ENCODE data around the gene PDE6H. TPM values are rescaled to one million over a fixed set of nuclear protein-coding genes. Genes with fewer than 3 reads are reported as not detected.

The PDE6H gene
- total RNA-seq = not detected in 2 replicates

DNA sequence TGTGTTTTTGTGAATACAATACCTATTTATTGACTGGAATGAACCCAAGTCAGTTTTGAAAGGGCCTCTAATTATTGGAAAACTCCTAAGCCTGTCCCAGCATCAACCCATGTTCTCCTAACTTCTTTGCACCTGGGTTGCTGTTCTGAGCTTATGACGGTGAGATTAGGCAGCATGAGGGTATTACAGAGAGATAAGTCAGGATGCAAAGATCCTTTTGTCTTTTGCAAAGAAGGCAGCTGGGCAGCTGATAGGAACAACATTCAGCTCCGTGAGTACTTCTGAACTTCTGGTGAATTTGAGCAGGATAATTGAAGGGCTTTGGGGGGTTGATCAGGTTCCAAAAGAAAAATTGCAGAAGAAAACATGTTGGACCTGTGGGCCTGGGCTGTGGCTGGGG lies at the start of gene PDE6H:
Gene PDE6H (plus strand): TSS at position 227 of the 400 bp plus-strand sequence. CDS start 4,971 bp downstream, outside the sequence.

DNA sequence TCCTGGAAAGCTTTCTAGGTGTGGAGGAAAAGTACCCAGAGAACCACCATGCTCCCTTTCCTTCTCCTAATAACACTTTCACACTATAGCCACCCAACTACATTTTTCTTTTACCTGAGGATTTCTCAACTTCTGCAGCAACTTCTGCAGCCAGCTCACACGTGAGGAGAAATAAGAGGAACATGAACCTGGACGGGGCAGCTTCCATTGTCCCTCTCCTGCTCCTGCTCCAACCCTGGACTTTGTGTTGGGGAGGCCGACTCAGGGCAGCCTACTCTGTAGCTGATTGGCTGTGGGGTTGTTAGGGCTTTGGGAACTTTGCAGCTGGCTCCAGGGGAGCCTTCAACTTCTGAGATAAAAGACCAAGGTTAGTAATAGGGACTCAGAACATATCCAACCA lies 34.5 kb upstream of the PDE6H start, which contains the start of gene ERP27:
Gene ERP27 (minus strand): TSS at position 237 of the 400 bp plus-strand sequence. CDS start 29 bp downstream, at position 208.

GRCh38 chr12:14961466-14962152 lies 11.2 kb upstream of the PDE6H start, which contains the start of gene ARHGDIB:
Gene ARHGDIB (minus strand): TSS chr12:14961601. CDS start chr12:14950712, 10,889 bp downstream.

Other genes starting within 250 kb of the PDE6H start
- 21.9 and 24.0 TPM in 2 replicates for gene WBP11, start 169.6 kb upstream of the PDE6H start, total RNA-seq
- 0.68 and 1.4 TPM in 2 replicates for gene C12orf60, start 169.4 kb upstream of the PDE6H start, total RNA-seq
- gene SMCO3, start 158.9 kb upstream of the PDE6H start, total RNA-seq = 1.7 and 7.6 TPM in 2 replicates
- 0.26 and 64.4 TPM in 2 replicates for gene ART4, start 129.5 kb upstream of the PDE6H start, total RNA-seq
- 1,418 and 4,199 TPM in 2 replicates for gene MGP, start 87.2 kb upstream of the PDE6H start, total RNA-seq
- gene ERP27, start 34.5 kb upstream of the PDE6H start, total RNA-seq = under 0.01 and 0.35 TPM in 2 replicates
- 17.2 and 99.9 TPM in 2 replicates for gene ARHGDIB, start 11.4 kb upstream of the PDE6H start, total RNA-seq
- 1.6 and 13.9 TPM in 2 replicates for gene RERG, start 248.4 kb downstream of the PDE6H start, total RNA-seq

Measured in pericardium fibroblast (primary cell).